AG09309 (cell line): ENCODE data around the gene DUSP14.

Experiments used
- DNase-seq: peaks from one replicate; pipeline ENCODE4 v3.0.0-alpha.2; 2010; ENCODE audit warnings: low read depth
- H3K4me3 ChIP-seq: 2 replicates; pipeline ENCODE4 v1.5.1; 2011; ENCODE audit warnings: mild to moderate bottlenecking, low read depth, low read length, moderate library complexity; ENCODE audit not compliant: control insufficient read depth
- CTCF ChIP-seq: IDR thresholded peaks from 2 replicates; pipeline ENCODE4 v1.5.1; 2011; ENCODE audit warnings: mild to moderate bottlenecking, low read depth, low read length, inconsistent platforms; ENCODE audit not compliant: insufficient read depth, control insufficient read depth; ENCODE audit errors: missing control alignments

The DUSP14 gene

DNA sequence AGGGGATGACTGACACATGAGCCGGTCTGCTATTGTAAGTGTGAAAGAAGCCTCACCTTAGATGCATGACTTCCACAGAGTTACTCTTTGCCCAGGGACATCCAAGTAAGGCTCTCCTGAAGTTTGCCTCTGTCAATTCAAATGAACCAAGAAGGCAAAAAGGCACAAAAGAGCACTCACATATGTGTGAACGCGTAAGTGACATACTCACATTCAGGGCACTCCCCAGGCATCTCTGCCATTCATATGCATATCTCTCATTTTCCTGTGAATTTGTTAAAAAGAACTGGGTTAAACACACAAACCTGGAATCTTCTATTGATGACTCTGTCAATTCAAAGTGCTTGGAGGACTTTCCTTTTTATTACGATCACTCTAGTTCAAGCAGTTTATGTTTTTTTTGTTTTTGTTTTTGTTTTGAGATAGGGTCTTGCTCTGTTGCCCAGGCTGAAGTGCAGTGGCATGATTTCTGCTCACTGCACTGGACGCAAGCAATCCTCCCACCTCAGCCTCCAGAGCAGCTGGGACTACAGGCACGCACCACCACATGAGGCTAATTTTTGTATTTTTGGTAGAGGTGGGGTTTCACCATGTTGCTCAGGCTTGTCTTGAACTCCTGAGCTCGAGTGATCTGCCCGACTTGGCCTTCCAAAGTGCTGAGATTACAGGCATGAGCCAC is 49.4 kb downstream of the DUSP14 start:
- no peak for DNase-seq
- no peak overlapping the region for H3K4me3 ChIP-seq

GRCh38 chr17:37541880-37542660 is 52.4 kb downstream of the DUSP14 start:
- H3K4me3 ChIP-seq = no peak overlapping the region
- no peak for TF ChIP-seq CTCF
- peak; percentile 54 for DNase-seq

More for the DNA sequence above, 49.4 kb downstream of the DUSP14 start:
- TF ChIP-seq CTCF = no peak

GRCh38 chr17:37543637-37544052 is 54.0 kb downstream of the DUSP14 start:
- no peak for TF ChIP-seq CTCF
- peak; percentile 64 for DNase-seq
- no peak overlapping the region for H3K4me3 ChIP-seq

DNA sequence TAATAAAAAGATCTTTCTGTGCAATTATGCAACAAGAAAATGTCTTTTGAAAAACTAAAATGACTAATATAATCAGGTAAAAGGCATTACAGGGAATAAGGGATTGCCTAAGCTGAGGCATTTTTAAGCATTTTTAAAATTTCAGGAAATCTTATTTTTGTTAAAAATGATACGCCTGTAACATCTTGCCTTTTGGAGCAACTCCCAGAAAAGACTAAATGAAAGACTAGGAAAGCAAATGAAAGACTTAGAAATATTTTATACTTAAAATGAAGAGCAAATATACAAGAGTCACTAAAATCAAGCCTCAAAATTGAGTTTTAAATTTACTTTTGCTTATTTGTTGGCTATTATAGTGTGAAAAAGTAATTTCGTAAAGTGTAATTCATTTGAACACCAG is 55.8 kb downstream of the DUSP14 start:
- TF ChIP-seq CTCF = no peak
- H3K4me3 ChIP-seq = no peak overlapping the region
- DNase-seq = no peak

DNA sequence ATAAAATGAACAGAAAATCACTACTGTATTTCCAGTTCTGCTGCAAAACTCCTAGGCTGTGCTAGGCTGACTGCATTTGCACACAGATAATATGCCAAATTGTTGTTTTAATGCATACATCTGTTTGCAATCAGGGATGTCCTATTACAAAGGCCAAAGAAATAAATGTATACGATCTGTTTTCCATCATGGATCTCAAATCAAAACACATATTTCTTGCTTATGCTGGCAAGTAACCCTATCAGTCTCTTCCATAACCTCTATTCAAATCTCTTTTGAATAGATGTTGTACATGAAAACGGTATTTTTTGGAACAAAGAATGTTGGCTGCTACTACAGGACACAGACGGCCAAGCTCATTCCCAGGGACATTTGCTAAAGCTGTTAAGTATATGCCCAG is 56.6 kb downstream of the DUSP14 start:
- TF ChIP-seq CTCF = no peak
- DNase-seq = no peak
- H3K4me3 ChIP-seq = no peak overlapping the region

DNA sequence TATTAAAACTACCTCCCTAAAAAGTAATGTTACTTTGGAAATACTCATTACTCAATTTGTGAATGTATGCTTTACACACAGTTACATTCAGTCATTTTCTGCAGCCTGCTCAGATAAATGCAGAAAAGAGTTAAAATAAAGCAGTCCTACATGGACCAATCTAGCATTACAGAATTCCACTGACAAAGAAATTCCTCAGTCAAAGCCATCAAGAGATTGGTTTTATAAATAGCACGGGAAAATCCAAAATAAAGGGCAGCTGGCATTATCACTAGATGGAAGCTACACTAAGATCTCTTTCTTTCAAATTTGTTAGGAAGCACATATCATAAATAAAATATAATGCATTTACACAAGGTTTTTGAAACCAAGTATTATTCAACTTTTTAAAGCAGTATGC is 58.3 kb downstream of the DUSP14 start:
- H3K4me3 ChIP-seq = no peak overlapping the region
- no peak for DNase-seq
- no peak for TF ChIP-seq CTCF
